H1 (cell line): Measurements from ENCODE around the gene WDR33. TPM values are rescaled to one million over a fixed set of nuclear protein-coding genes. Genes with fewer than 3 reads are reported as not detected.

Experiments used
- CTCF ChIA-PET: fragments of 300-600 bp; sonication (Branson Sonifier 250); formaldehyde crosslinking; loops from one replicate; lab custom pipeline; 2021; ENCODE audit not compliant: partially characterized antibody; lab: Charles Lee
- POLR2A ChIA-PET: fragments of 300-600 bp; sonication (Branson Sonifier 250); formaldehyde crosslinking; loops from one replicate; lab custom pipeline; 2021; ENCODE audit warnings: inconsistent platforms; ENCODE audit not compliant: partially characterized antibody; lab: Charles Lee
- DNase-seq, 2 experiments: peaks; one replicate each; pipeline versions ENCODE4 v3.0.0 to v3.0.0-alpha.2; 2010 to 2022; ENCODE audit warnings: low spot score in 2 of 2, low read depth in 1 of 2, mixed read lengths in 1 of 2
- FAIRE-seq: peaks from 2 replicates; lab custom pipeline; 2011; peaks lifted over from hg19 to GRCh38; lab: Jason Lieb, UNC
- H2AFZ ChIP-seq: 2 replicates; pipeline ENCODE4 v1.8.1; 2012; ENCODE audit warnings: low read length, inconsistent platforms
- H2AK5ac ChIP-seq: 2 replicates; pipeline ENCODE4 v1.6.1; 2013; ENCODE audit warnings: low read depth, low read length
- H2BK120ac ChIP-seq: replicated peaks from 2 replicates; pipeline ENCODE3; 2013; ENCODE audit warnings: low read depth, low read length, inconsistent platforms
- H2BK12ac ChIP-seq: 2 replicates; pipeline ENCODE4 v1.6.1; 2013; ENCODE audit warnings: low read depth, low read length
- H2BK15ac ChIP-seq: 2 replicates; pipeline ENCODE4 v1.6.1; 2013; ENCODE audit warnings: low read length
- H2BK20ac ChIP-seq: 2 replicates; pipeline ENCODE4 v1.6.1; 2013; ENCODE audit warnings: low read length
- H2BK5ac ChIP-seq: 2 replicates; pipeline ENCODE4 v1.6.1; 2013; ENCODE audit warnings: low read depth, low read length
- H3K14ac ChIP-seq: 2 replicates; pipeline ENCODE4 v1.6.1; 2013; ENCODE audit warnings: inconsistent platforms; ENCODE audit not compliant: insufficient read length
- H3K18ac ChIP-seq: 2 replicates; pipeline ENCODE4 v1.6.1; 2013; ENCODE audit warnings: low read length; ENCODE audit errors: extremely low read depth
- H3K23ac ChIP-seq: 2 replicates; pipeline ENCODE4 v1.6.1; 2013; ENCODE audit warnings: inconsistent platforms; ENCODE audit not compliant: insufficient read length
- H3K23me2 ChIP-seq: 2 replicates; pipeline ENCODE4 v1.6.1; 2013; ENCODE audit warnings: low read depth, low read length
- H3K27ac ChIP-seq: 2 replicates; pipeline ENCODE4 v1.6.1; 2011; ENCODE audit warnings: low read depth, low read length, inconsistent platforms
- H3K27me3 ChIP-seq, 4 experiments: replicated peaks in 1 of 4; 1 replicate in 1 of 4; 2 replicates in 3 of 4; pipeline versions ENCODE4 v1.6.1 to v1.8.1; 2011 to 2013; ENCODE audit warnings: low read length in 3 of 4, mild to moderate bottlenecking in 3 of 4, inconsistent platforms in 2 of 4, mixed read lengths in 2 of 4, moderate library complexity in 1 of 4; ENCODE audit not compliant: control insufficient read depth in 3 of 4, insufficient read depth in 3 of 4; ENCODE audit errors: extremely low read depth in 1 of 4
- H3K36me3 ChIP-seq, 4 experiments: 2 replicates each; pipeline versions ENCODE4 v1.6.1 to v1.8.1; 2011 to 2013; ENCODE audit warnings: mild to moderate bottlenecking in 4 of 4, low read length in 3 of 4, moderate library complexity in 2 of 4, control low read depth in 1 of 4, inconsistent platforms in 1 of 4; ENCODE audit not compliant: insufficient read depth in 4 of 4, control insufficient read depth in 2 of 4
- H3K4ac ChIP-seq: replicated peaks from 2 replicates; pipeline ENCODE3; 2013; ENCODE audit warnings: low read length, low read depth, mixed read lengths, inconsistent platforms; ENCODE audit not compliant: insufficient read length
- H3K4me1 ChIP-seq, 4 experiments: replicated peaks in 1 of 4; 1 replicate in 1 of 4; 2 replicates in 3 of 4; pipeline versions ENCODE4 v1.6.1 to v1.8.1; 2011 to 2013; ENCODE audit warnings: low read length in 3 of 4, inconsistent platforms in 2 of 4, mixed read lengths in 1 of 4; ENCODE audit not compliant: insufficient read depth in 4 of 4, control insufficient read depth in 3 of 4
- H3K4me2 ChIP-seq, 2 experiments: 2 replicates each; pipeline versions ENCODE4 v1.6.1 to v1.8.1; 2011 to 2013; ENCODE audit warnings: low read depth in 2 of 2, low read length in 2 of 2, control low read depth in 1 of 2, inconsistent platforms in 1 of 2, mild to moderate bottlenecking in 1 of 2; ENCODE audit not compliant: insufficient read depth in 1 of 2
- H3K4me3 ChIP-seq, 4 experiments: fragments of 200-600, 300-600 bp in 1 of 4; sonication (generic), shearing (Covaris generic), sonication (Bioruptor Twin) in 1 of 4; 2 replicates each; pipeline versions ENCODE4 v1.5.1 to v1.8.1; 2011 to 2016; ENCODE audit warnings: low read length in 4 of 4, low read depth in 3 of 4, control low read depth in 2 of 4, inconsistent platforms in 2 of 4, mild to moderate bottlenecking in 2 of 4, mixed read lengths in 1 of 4, moderate library complexity in 1 of 4; ENCODE audit not compliant: insufficient read depth in 2 of 4; ENCODE audit errors: extremely low read depth in 1 of 4
- H3K56ac ChIP-seq: replicated peaks from 2 replicates; pipeline ENCODE3; 2013; ENCODE audit warnings: low read depth, mild to moderate bottlenecking, mixed read lengths, low read length, inconsistent platforms; ENCODE audit not compliant: insufficient read length
- H3K79me1 ChIP-seq: 2 replicates; pipeline ENCODE4 v1.6.1; 2013; ENCODE audit warnings: low read depth, low read length, control low read depth
- H3K79me2 ChIP-seq, 2 experiments: 2 replicates each; pipeline versions ENCODE4 v1.6.1 to v1.8.1; 2012 to 2013; ENCODE audit warnings: low read length in 2 of 2, mild to moderate bottlenecking in 2 of 2, inconsistent platforms in 1 of 2; ENCODE audit not compliant: insufficient read depth in 2 of 2, control insufficient read depth in 1 of 2
- H3K9ac ChIP-seq, 4 experiments: replicated peaks in 1 of 4; 1 replicate in 1 of 4; 2 replicates in 3 of 4; pipeline versions ENCODE4 v1.6.1 to v1.8.1; 2011 to 2013; ENCODE audit warnings: low read depth in 3 of 4, low read length in 3 of 4, control low read depth in 2 of 4, mild to moderate bottlenecking in 2 of 4, moderate library complexity in 2 of 4, inconsistent platforms in 1 of 4; ENCODE audit errors: extremely low read depth in 1 of 4
- H3K9me3 ChIP-seq, 2 experiments: 2 replicates each; pipeline versions ENCODE4 v1.6.1 to v1.8.1; 2012 to 2013; ENCODE audit warnings: mild to moderate bottlenecking in 2 of 2, moderate library complexity in 2 of 2, control low read depth in 1 of 2, inconsistent platforms in 1 of 2, low read depth in 1 of 2, low read length in 1 of 2, mixed read lengths in 1 of 2; ENCODE audit not compliant: insufficient read depth in 2 of 2
- H4K20me1 ChIP-seq, 2 experiments: replicated peaks in 1 of 2; 2 replicates each; pipeline versions ENCODE3 to v1.8.1; 2011 to 2013; ENCODE audit warnings: inconsistent platforms in 2 of 2, low read length in 2 of 2, mild to moderate bottlenecking in 1 of 2; ENCODE audit not compliant: insufficient read depth in 2 of 2, control insufficient read depth in 1 of 2
- H4K5ac ChIP-seq: 2 replicates; pipeline ENCODE4 v1.6.1; 2013; ENCODE audit warnings: low read length, low read depth, mixed read lengths, inconsistent platforms; ENCODE audit not compliant: insufficient read length
- H4K8ac ChIP-seq: 2 replicates; pipeline ENCODE4 v1.8.0; 2013; ENCODE audit warnings: mild to moderate bottlenecking, moderate library complexity, low read length, inconsistent platforms; ENCODE audit not compliant: insufficient read depth; ENCODE audit errors: extremely low read depth
- H4K91ac ChIP-seq: replicated peaks from 2 replicates; pipeline ENCODE3; 2013; ENCODE audit warnings: low read length, mixed read lengths, inconsistent platforms; ENCODE audit not compliant: insufficient read length
- CEBPB ChIP-seq: IDR thresholded peaks from 2 replicates; pipeline ENCODE4 v1.6.1; 2012; ENCODE audit warnings: low read depth, low read length
- CTCF ChIP-seq, 3 experiments: IDR thresholded peaks; 1 replicate in 2 of 3; 2 replicates in 1 of 3; pipeline versions ENCODE4 v1.5.1 to v1.6.1; 2011; ENCODE audit warnings: low read length in 3 of 3, mild to moderate bottlenecking in 3 of 3, inconsistent platforms in 2 of 3, low read depth in 1 of 3, moderate library complexity in 1 of 3; ENCODE audit not compliant: insufficient read depth in 1 of 3; ENCODE audit errors: control extremely low read depth in 1 of 3
- RXRA ChIP-seq: IDR thresholded peaks from 2 replicates; pipeline ENCODE4 v1.6.1; 2011; ENCODE audit warnings: low read depth, mild to moderate bottlenecking, low read length, moderate library complexity; ENCODE audit not compliant: insufficient read depth
- TAF1 ChIP-seq: IDR thresholded peaks from 2 replicates; pipeline ENCODE4 v1.6.1; 2011; ENCODE audit warnings: mild to moderate bottlenecking, low read depth, low read length
- WGBS, 2 experiments: shearing (Covaris generic) in 1 of 2; methylation state at CpG; one replicate each; pipeline versions ENCODE4 v1.1.6 to v1.1.7; 2013 to 2015; ENCODE audit warnings: low lambda C conversion rate in 2 of 2, mixed read lengths in 2 of 2, inconsistent platforms in 1 of 2, low coverage in 1 of 2, missing lambda C conversion rate in 1 of 2; ENCODE audit not compliant: insufficient replicate concordance in 2 of 2, insufficient coverage in 1 of 2, insufficient read length in 1 of 2; ENCODE audit errors: extremely low coverage in 1 of 2, missing lambda C conversion rate in 1 of 2; 5-methylcytosine and 5-hydroxymethylcytosine counted together
- polyA plus RNA-seq, 7 experiments: library from polyadenylated mRNA; depleted of rRNA in 3 of 7; stranded (reverse) in 5 of 7; unstranded in 2 of 7; fragments of >200 nt in 5 of 7; fragments of 200-250 nt in 2 of 7; gene quantifications; 1 replicate in 5 of 7; 2 replicates in 1 of 7; 4 replicates in 1 of 7; pipeline versions ENCODE4 v1.2.1 to v1.2.3, GENCODE V29; 2011 to 2013; ENCODE audit warnings: missing spikeins in 2 of 7, mixed read lengths in 2 of 7
- total RNA-seq: library from RNA; stranded (reverse); fragmentation: NEBNext Ultra II Directional; extraction: Animal tissue kit (Norgen Biotek cat#: 25700); gene quantifications from 2 replicates; pipeline ENCODE4 v1.2.1, GENCODE V29; 2021

The WDR33 gene
- total and polyA plus RNA-seq, 2 of the 8 experiments (the other 6 are each of a cell fraction or from before 2014, with no cell fraction given), result 18.1 to 82.7 TPM

- Histone ChIP-seq H4K91ac (no peak overlapping the region), H4K5ac (no peak overlapping the region), H2BK12ac (0 out of 2 replicates have a peak overlapping the region, but pooled peaks have one; percentile 39), H3K79me2 (no peaks in the 10 kb centered on the region), H3K23me2 (no peaks in the 10 kb centered on the region), H3K4me2 (no peak overlapping the region), H2BK20ac (no peak overlapping the region), H3K18ac (no peak overlapping the region), H3K9me3 (no peaks in the 10 kb centered on the region), H2AK5ac (no peak overlapping the region), H3K36me3 (no peaks in the 10 kb centered on the region), H3K4me1 (peaks cover 0 to 8% (median under 1%) of the 10 kb centered on the region in 4 experiments; a peak in 4 of 7 replicates), H3K14ac (no peak overlapping the region), H3K23ac (no peak overlapping the region), H2BK5ac (no peak overlapping the region), H2BK120ac (no peak overlapping the region), H4K20me1 (no peaks in the 10 kb centered on the region), H3K27ac (no peak overlapping the region), H3K4me3 (no peak overlapping the region), H2AFZ (no peak overlapping the region), H4K8ac (peak overlapping the region; percentile 75; the same call in 1 of the 2 replicates), H3K9ac (no peak overlapping the region), H3K56ac (no peak overlapping the region), H3K79me1 (no peaks in the 10 kb centered on the region), H2BK15ac (no peak overlapping the region), H3K27me3 (peaks cover 2 to 21% (median 13%) of the 10 kb centered on the region in 4 experiments), H3K4ac (no peak overlapping the region)
- TF ChIP-seq TAF1, result no peak
- no peak for TF ChIP-seq CEBPB
- no peak for TF ChIP-seq CTCF (IDR thresholded peaks at IDR 0.05; ENCODE audit: control extremely low read depth in 1 of 3, insufficient read depth in 1 of 3, low read depth in 1 of 3, low read length in 3 of 3)
- TF ChIP-seq RXRA, result no peak
- ChIA-PET POLR2A (interaction anchor here (0.6 to 1.1 kb wide), 3 partner anchors 21 to 94 kb away, joined by 3 to 4 read pairs (median 3); no protein-coding TSS in a partner anchor), CTCF (interaction anchor here (0.7 to 6.0 kb wide), 4 partner anchors 14 to 40 kb away, joined by 5 to 40 read pairs (median 5); no protein-coding TSS in a partner anchor)
- FAIRE-seq (no peak), DNase-seq (no peak)
- WGBS, 2 experiments, result 89% methylated on average over 19 of the region's 19 CpGs; no CpG with 5 or more reads in 1 of the 2 experiments
These were observed 130.2 kb downstream of the WDR33 start for GRCh38 chr2:127680706-127681287.
